ENCODE results near the gene KCNT2. TPM values are rescaled to one million over a fixed set of nuclear protein-coding genes. Genes with fewer than 3 reads are reported as not detected.
A peak's percentile ranks its signal among the peaks of the same experiment; 100 is the strongest.

The KCNT2 gene
- total RNA-seq, 4 donors from 2014 or later, result 0.35 to 0.88 (median 0.51) TPM; not detected in 1

DNA sequence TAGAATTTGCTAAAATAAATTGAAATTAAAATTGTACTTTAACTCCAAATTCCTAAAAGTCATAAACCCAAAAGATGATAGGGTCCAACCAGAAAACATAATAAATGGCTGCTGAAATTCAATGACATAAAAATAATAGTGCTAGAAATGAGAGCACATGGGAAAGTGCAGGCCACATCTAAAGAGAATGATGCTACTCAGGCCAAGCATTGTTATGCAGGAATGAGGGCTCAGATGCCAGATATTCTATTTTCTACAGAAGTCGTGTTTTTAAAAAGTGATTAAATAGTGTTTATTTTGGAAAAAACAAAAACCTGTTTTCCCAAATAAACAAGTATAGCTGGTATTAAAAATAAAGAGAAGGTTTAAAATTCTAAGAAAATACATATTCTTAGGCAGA, 234.4 kb downstream of the KCNT2 start:
- intact Hi-C loops (cut with DNase I; ENCODE audit: low total_unique reads), result no loop called here

DNA sequence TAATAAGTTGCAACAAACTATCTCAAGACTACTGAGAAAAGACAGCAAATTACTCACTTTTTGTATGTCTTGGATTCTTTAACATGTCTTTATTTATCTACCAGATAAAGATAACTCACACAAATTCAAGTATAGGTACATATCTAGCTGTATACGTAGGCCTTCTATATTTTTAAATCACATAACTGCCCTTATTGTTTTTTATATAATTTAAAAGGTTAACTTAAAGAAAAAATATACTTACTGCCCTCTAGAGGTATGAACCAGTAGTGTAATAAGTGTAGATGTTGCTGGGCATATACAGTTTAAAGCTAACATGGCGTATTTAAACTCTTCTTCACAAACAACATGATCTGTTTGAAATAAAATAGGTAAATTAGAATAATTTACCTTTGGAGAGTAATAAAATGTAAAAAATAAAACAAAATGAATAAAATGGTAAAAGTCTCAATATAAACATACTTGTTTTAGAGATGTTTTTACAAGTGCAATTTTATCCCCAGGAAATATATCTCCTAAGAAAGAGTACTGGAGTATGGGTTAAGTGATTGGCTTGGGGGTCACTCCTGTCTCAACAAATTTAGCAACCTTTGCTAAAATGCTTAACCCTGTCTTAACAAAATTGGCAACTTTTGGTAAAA, 235.2 kb downstream of the KCNT2 start:
- H3K27ac ChIP-seq, result no peak overlapping the region
- TF ChIP-seq, protein P1, sequence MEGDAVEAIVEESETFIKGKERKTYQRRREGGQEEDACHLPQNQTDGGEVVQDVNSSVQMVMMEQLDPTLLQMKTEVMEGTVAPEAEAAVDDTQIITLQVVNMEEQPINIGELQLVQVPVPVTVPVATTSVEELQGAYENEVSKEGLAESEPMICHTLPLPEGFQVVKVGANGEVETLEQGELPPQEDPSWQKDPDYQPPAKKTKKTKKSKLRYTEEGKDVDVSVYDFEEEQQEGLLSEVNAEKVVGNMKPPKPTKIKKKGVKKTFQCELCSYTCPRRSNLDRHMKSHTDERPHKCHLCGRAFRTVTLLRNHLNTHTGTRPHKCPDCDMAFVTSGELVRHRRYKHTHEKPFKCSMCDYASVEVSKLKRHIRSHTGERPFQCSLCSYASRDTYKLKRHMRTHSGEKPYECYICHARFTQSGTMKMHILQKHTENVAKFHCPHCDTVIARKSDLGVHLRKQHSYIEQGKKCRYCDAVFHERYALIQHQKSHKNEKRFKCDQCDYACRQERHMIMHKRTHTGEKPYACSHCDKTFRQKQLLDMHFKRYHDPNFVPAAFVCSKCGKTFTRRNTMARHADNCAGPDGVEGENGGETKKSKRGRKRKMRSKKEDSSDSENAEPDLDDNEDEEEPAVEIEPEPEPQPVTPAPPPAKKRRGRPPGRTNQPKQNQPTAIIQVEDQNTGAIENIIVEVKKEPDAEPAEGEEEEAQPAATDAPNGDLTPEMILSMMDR (IDR thresholded peaks at IDR 0.05 in 4 of 5, conservative IDR thresholded peaks at IDR 0.05 in 1 of 5), result peak in 3 of 5 experiments; percentile 16 to 48 (median 19)
- no peak for TF ChIP-seq POLR2A (IDR thresholded peaks at IDR 0.05)
- no peaks in the 10 kb centered on the region for H3K36me3 ChIP-seq
- no peaks in the 10 kb centered on the region for H3K4me1 ChIP-seq
- H3K4me3 ChIP-seq, result no peak overlapping the region
- no peak for DNase-seq
- no peak for ATAC-seq
- no peaks in the 10 kb centered on the region for H3K9me3 ChIP-seq
- no peaks in the 10 kb centered on the region for H3K27me3 ChIP-seq
- in situ Hi-C loops (cut with MboI; ENCODE audit: low sequenced_read_pairs in 4 of 4) (loop anchor here in 1 of 4 donors (25.0 kb wide), 1 partner anchor 289 kb away; the partner anchor contains the start of gene CFH), intact Hi-C loops (cut with DNase I; ENCODE audit: low total_unique reads) (no loop called here)

More for the DNA sequence above, 234.4 kb downstream of the KCNT2 start:
- in situ Hi-C loops (cut with MboI; ENCODE audit: low sequenced_read_pairs in 4 of 4), result loop anchor here in 1 of 4 donors (25.0 kb wide), 1 partner anchor 289 kb away; the partner anchor contains the start of gene CFH
- no peak for ATAC-seq
- no peaks in the 10 kb centered on the region for H3K4me1 ChIP-seq
- no peak overlapping the region for H3K27ac ChIP-seq
- no peak for TF ChIP-seq POLR2A (IDR thresholded peaks at IDR 0.05)
- TF ChIP-seq, protein P1 (IDR thresholded peaks at IDR 0.05 in 4 of 5, conservative IDR thresholded peaks at IDR 0.05 in 1 of 5), result no peak
- no peak for DNase-seq
- H3K4me3 ChIP-seq, result no peak overlapping the region
- no peaks in the 10 kb centered on the region for H3K9me3 ChIP-seq
- no peaks in the 10 kb centered on the region for H3K27me3 ChIP-seq
- no peaks in the 10 kb centered on the region for H3K36me3 ChIP-seq

DNA sequence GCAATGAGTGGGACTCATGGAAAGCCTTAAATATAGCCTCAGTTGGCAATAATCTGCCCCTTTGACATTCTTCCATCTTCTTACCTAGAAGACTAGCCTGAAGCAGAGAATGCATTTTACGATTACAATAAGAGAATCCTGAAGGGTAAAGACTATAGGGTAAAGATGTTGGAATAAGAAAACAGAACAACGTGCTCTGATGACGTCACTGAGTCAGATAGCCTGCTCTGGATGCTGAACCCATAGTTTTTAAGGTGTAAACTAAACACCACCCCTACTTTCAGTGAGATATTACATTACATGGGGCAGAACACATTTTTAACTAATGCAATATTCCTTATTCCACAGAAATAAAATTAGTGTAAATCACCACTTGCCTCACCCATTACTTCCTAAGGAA, 240.4 kb downstream of the KCNT2 start:
- in situ Hi-C loops (cut with MboI; ENCODE audit: low sequenced_read_pairs in 4 of 4) (loop anchor here in 1 of 4 donors (25.0 kb wide), 1 partner anchor 294 kb away; the partner anchor contains the start of gene CFH), intact Hi-C loops (cut with DNase I; ENCODE audit: low total_unique reads) (no loop called here)
- TF ChIP-seq, protein P1 (IDR thresholded peaks at IDR 0.05 in 4 of 5, conservative IDR thresholded peaks at IDR 0.05 in 1 of 5), result no peak

DNA sequence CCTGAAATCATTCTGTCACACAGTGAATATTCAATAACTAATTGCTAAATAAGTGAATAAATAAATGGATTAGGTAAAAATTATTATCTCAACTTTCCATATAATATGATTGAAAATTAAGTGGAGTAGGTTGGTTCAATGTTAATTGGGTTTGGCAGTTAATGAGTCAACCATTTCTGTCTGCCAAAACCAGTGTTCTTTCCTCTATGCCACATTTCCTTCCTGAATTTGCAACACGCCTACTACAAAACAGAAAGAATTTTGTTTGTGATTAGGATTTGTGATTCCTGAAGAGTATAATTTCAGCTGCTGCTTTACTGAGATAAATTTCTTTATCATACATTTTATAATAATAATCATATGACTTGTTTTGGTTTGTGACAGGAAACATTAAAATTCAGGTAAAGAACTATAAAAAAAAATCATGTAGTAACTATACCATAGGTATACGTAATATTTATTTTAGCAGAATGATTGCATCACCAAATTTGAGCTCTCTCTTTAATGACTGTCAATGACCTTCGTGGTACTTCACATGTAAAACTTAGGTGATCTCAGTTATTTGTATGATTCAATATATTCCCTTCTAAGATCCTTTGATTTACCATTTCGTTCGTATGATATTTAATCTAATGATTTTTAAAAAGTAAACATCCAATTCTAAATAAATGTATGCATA, 241.3 kb downstream of the KCNT2 start:
- in situ Hi-C loops (cut with MboI; ENCODE audit: low sequenced_read_pairs in 4 of 4), result loop anchor here in 1 of 4 donors (25.0 kb wide), 1 partner anchor 295 kb away; the partner anchor contains the start of gene CFH
- ATAC-seq, result no peak

More for the DNA sequence above, 240.4 kb downstream of the KCNT2 start:
- no peak for ATAC-seq
- no peak for DNase-seq
- no peaks in the 10 kb centered on the region for H3K9me3 ChIP-seq
- H3K27me3 ChIP-seq, result no peaks in the 10 kb centered on the region
- H3K36me3 ChIP-seq, result no peaks in the 10 kb centered on the region
- no peaks in the 10 kb centered on the region for H3K4me1 ChIP-seq
- no peak overlapping the region for H3K4me3 ChIP-seq
- no peak overlapping the region for H3K27ac ChIP-seq

More for the DNA sequence above, 241.3 kb downstream of the KCNT2 start:
- TF ChIP-seq, protein P1 (IDR thresholded peaks at IDR 0.05 in 4 of 5, conservative IDR thresholded peaks at IDR 0.05 in 1 of 5), result no peak
- TF ChIP-seq POLR2A (IDR thresholded peaks at IDR 0.05), result no peak
- Histone ChIP-seq H3K36me3 (no peaks in the 10 kb centered on the region), H3K9me3 (no peaks in the 10 kb centered on the region), H3K27me3 (no peaks in the 10 kb centered on the region), H3K27ac (no peak overlapping the region), H3K4me1 (no peaks in the 10 kb centered on the region), H3K4me3 (no peak overlapping the region)
- intact Hi-C loops (cut with DNase I; ENCODE audit: low total_unique reads), result no loop called here
- DNase-seq, result no peak

Data from gastrocnemius medialis (tissue), 4 donors.